Testis (tissue), 2 donors: Measurements from ENCODE around the gene REEP2.

ENCODE experiments used
- POLR2A ChIP-seq: fragments of 450-650 bp; IDR thresholded peaks from one replicate; pipeline ENCODE4 v1.6.1; 2017; ENCODE audit warnings: antibody characterized with exemption, mild to moderate bottlenecking, moderate library complexity
- TF ChIP-seq, protein P1 (sequence below), 3 experiments: fragments of 450-650 bp in 2 of 3; fragments of 200-600 bp in 1 of 3; sonication (generic) in 1 of 3; IDR thresholded peaks; one replicate each; pipeline ENCODE4 v1.5.1; 2016 to 2019; ENCODE audit warnings: antibody characterized with exemption in 3 of 3, mild to moderate bottlenecking in 2 of 3, moderate library complexity in 1 of 3

DNA sequence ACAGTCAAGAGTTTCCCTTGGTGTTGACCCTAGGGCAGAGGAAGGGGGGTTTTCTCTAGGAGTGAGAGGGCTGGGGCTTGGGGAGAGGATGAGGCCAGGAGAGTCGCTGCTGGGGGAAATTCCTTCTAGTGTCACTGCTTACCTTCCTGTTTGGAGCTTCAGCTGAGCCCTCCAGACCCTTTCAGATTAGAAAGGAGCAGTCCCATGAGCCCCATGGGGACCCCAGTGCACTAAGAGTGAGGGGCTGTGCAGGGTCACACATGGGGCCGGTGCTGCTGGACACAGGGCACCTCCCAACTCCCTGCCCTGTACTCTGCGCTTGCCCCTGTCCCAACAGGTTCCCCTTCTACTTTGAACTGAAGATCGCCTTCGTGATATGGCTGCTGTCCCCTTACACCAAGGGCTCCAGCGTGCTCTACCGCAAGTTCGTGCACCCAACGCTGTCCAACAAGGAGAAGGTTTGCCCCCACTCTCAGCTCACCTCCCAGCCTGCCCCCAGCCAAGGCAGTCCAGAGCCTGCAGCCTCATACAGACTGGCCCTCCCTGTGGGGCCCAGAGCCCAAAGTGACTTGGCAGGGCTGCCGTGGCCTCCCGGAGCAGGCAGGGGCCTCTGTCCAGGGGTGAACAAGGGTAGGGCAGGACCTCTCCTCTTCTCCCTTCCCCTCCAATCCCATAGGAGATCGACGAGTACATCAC, 5.4 kb downstream of the REEP2 start:
- TF ChIP-seq, protein P1, sequence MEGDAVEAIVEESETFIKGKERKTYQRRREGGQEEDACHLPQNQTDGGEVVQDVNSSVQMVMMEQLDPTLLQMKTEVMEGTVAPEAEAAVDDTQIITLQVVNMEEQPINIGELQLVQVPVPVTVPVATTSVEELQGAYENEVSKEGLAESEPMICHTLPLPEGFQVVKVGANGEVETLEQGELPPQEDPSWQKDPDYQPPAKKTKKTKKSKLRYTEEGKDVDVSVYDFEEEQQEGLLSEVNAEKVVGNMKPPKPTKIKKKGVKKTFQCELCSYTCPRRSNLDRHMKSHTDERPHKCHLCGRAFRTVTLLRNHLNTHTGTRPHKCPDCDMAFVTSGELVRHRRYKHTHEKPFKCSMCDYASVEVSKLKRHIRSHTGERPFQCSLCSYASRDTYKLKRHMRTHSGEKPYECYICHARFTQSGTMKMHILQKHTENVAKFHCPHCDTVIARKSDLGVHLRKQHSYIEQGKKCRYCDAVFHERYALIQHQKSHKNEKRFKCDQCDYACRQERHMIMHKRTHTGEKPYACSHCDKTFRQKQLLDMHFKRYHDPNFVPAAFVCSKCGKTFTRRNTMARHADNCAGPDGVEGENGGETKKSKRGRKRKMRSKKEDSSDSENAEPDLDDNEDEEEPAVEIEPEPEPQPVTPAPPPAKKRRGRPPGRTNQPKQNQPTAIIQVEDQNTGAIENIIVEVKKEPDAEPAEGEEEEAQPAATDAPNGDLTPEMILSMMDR (IDR thresholded peaks at IDR 0.05), result no peak
- no peak for TF ChIP-seq POLR2A
